GM19351 (cell line): ENCODE measurements around the gene PDLIM7.
A peak's percentile ranks its signal among the peaks of the same experiment; 100 is the strongest.

Source experiments
- ATAC-seq: cut with Tn5 transposase; IDR thresholded peaks from one replicate; pipeline ENCODE4 v1.9.1; 2021; ENCODE audit warnings: mild to moderate bottlenecking, moderate library complexity; ENCODE audit not compliant: unreplicated experiment

PDLIM7 gene

GRCh38 chr5:177475563-177476427 is 21.6 kb downstream of the PDLIM7 start:
- ATAC-seq: no peak

- no peak for ATAC-seq
These were observed 22.4 kb downstream of the PDLIM7 start for GRCh38 chr5:177474846-177475562.

GRCh38 chr5:177474002-177474476 is 23.4 kb downstream of the PDLIM7 start:
- ATAC-seq: no peak

- ATAC-seq: peak; percentile 40
These were observed 23.9 kb downstream of the PDLIM7 start, which contains the start of gene DBN1 for GRCh38 chr5:177473443-177474001. Gene DBN1 (minus strand): TSS chr5:177473634. CDS start chr5:177473521, 113 bp downstream.

GRCh38 chr5:177472460-177473442 is 24.7 kb downstream of the PDLIM7 start:
- ATAC-seq: peak; percentile 49

- no peak for ATAC-seq
These were observed 25.6 kb downstream of the PDLIM7 start for GRCh38 chr5:177471610-177472356.

DNA sequence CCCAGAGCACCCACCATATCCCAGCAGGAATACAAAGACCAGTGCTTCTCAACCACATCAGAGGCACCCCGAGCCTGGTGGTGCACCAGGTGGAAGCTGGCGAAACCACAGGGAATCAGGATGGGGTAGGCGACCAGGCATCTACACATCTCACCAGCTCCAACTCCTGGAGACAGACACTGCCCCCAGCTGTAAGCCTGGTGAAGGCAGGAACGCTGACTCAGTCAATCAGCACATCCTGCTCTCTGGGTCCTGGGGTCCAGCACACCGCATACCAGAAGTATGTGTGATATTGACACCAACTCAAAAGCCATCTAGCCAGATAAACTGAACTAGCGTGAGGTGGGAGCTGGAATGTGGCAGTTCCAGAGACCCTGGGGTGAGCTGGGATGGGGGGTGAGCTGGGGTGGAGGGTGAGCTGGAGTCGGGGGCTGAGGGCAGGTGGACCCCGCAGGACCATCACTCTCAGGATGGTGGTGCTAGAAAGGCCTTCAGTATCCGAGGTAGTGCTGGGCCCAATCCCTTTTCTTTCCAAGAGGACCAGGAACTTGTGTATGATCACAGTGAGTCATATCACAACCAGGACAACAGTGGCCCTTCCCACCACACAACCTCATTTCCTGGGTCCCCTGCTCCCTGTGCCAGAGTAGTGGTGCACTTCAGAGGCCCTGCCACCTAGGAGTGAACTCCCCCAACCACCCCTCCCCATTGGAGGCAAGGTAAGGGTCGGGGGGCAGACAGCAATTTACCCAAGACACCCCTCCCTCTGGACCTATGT is 26.5 kb downstream of the PDLIM7 start:
- ATAC-seq: no peak

DNA sequence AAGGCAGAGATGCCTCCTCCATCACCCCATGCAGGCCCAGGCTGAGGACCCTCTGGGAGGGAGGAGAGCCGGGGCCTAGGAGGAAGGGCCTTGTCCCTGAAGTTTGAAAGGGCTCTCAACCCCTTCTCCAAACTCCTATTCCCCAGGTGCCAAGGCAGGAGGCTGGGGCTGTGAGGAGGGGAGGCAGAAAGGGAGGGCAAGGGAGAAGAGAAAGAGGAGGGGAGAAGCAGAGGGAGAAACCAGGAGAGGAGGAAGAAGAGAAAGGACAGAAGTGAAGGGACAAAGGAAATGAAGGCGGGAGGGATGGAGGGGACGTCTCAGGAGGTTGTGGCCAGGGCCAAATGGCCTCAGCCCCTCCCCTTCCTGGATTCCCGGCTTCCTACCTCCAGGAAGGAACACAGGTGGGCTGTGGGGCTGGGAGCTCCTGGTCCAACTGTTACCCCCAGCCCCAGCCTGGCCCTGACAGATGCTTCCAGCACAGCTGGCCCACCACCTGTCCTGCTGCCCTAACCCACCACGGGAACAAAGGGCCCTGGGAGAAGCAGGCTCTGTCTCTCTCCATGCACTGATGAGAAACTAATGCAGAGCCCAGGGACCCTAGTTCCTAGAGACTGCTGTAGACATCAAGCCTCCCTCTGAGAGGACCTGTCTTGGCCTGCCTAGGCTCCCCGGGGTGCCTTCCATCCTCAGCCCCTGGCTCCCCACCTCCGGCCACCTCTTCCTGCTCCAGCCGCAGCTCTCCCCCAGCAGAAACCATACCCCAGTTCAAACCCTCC is 27.5 kb downstream of the PDLIM7 start:
- no peak for ATAC-seq

DNA sequence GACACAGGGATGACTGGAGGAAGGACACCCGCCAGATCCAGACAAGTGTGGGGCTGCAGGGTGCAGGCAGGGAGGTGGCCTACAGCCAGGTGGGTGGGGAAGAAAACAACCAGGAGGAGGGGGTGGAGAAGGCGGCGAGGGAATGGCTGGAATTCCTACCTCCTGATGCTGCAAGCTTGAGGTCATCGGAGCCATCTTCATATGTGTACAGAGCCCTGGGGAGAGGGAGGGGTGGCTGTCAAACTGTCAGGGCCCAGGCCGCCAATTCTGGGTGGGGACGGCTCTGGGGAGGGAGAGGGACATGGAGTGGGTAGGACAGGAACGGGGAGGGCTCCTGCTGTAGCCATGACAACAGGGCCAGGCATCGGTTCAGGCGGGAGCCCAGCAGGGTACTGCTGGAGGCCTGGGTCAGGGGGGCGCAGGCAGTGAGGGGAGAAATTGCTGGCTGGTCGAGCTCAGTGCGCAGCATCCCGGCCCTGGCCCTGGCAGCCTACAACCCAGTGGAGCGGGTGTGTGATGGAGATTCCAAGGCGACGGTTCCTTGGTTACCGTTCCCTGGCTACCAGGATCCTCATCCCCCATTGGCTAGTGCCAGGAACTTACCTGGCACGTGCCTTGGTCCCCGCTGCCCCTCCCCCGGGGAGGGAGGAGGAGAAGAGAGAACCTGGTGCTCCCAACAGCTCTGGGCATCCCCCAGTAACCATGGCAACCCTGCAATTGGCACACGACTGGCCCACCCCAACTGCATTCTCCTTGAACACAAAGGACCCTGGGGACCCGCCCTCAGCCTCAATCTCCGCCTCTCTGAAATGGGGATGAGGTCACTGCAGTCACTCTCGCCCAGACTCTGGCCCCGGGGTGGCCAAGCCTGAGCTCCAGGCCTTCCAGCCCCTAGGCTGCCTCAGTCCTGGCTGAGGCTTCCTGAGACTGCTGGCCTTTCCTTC is 28.4 kb downstream of the PDLIM7 start:
- no peak for ATAC-seq

DNA sequence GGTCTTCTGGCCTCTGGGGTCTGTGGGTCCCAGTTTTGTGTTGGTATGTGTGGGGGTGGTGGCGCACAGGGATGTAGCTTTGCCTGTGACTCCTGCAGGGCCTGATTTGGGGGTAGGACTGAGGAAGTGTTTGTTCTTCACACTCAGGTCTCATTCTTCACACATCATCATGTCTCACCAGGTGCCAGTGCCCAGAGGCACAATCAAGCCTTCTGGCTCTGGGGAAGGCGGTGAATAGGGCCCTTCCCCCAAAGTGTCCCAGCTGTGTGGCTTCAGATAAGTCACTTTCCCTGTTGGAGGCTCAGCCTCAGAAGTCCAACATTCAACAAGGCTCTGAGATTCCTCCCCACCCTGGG is 29.1 kb downstream of the PDLIM7 start:
- no peak for ATAC-seq

DNA sequence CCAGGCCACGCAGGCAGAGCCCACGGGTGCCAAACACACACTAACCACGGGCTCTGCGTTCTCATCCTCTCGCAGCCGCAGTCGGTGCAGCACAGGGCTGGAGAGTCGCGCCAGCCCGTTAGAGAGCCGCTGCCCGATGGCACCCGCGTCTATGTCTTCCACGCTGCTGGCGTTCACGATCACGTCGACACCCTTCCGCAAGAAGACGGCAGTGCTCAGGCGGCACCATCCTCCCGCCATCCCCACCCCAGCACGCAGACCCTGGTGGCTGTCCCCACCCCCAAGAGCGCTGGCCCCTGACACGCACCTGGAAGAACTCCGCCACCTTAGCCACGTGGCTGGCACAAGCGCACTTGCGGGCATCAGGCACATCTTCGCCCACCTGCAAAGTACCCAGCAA is 30.0 kb downstream of the PDLIM7 start:
- no peak for ATAC-seq

DNA sequence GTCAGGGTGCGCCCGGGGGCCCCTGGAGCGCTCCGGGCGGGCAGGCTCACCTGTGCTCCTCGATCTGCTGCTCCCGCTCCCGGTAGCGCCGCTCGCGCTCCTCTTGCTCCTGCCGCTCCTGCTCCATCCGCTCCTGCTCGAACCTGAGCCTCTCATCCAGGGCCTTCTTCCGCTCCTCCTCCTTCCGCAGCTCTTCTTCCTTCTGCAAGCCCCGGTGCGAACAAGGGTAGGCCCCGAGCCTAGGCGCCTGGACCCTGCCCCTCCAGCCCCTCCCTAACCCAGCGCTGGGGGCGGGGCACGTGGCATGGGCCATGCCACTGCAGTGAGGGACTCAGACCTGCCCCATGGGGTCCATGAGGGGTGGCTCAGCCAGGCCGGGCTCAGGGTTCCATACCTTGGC is 30.5 kb downstream of the PDLIM7 start:
- no peak for ATAC-seq

DNA sequence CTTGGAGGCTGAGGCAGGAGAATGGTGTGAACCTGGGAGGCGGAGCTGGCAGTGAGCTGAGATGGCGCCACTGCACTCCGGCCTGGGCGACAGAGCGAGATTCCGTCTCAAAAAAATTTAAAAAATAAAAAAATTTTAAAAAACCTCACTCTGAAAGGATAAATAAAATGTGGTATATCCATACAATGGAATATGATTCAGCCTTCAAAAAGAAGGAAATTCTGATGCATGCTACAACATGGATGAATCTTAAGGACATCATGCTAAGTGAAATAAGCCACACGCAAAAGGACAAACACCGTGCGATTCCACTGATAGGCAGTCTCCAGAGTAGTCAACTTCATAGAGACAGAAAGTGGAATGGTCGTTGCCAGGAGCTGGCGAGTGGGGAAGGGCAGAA is 32.4 kb downstream of the PDLIM7 start:
- ATAC-seq: no peak

DNA sequence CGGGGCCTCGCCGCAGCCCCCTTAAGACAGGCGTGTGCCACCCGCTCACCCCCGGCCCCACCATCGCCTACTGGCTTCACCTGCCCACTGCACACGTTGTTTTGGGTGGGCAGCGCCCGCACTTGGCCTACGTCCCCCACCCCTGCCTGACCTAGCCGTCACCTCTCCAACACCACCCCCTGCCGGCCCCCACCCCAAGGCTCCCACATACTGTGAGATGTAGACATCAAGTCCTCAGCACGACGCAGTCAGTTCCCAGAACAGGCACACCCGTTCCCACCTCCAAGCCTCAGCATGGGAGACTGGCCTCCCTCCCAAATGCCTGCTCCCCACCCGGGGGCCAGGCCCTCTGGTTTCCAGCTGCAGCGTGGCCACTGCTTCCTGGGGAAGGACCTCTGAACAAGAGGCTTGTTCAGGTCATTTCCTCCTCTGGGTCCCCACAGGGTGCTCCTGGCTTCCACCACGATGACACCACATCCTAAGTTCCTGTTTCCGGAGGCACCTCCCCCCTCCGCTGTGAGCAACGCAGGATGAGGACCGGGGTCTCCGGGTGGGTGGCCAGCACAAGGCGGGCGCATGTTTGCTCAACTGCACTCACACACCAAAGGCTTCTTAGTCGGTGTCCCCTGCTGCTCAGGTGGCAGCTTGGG is 35.3 kb downstream of the PDLIM7 start:
- ATAC-seq: no peak

DNA sequence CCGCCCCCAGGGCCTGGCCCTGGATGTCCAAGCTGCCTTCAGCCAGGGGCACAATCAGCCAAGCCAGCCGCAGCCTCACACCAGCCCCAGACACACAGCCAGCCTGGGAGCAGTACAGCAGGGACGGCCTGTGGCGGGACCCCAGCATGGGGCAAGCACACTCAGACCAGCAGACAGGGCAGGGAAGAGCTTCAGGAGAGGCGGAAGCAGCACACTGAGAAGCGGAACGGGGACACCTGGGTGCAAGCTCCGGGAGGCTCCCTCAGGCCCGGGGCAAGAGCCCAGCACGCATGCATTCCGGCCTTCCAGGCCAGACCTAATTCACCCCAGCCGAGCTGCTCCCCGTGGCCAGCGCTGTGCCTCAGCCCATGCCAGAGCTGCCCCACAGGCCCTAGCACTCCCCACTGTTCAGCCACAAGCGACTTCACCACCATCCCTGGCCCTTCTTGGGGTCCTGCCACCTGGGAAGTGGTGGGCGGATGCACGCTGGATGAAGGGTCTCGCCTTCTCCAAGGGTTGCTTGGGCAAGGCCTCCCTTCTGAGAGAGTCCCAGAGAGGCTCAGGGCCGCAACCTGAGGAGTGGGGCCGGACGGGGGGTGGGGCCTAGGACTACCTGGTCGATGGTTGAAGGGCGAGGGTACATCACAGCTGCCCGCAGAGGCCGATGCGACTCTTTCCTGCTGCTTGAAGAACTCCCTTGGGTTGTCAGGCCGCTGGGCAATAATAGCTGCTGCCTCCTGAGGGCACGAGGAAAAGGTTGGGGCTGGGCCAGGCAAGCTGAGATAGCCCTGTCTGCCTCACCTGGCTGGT is 37.4 kb downstream of the PDLIM7 start:
- ATAC-seq: no peak

GRCh38 chr5:177459357-177459756 is 38.0 kb downstream of the PDLIM7 start:
- no peak for ATAC-seq
